ENCODE results near the gene RUNX1. TPM values are rescaled to one million over a fixed set of nuclear protein-coding genes. Genes with fewer than 3 reads are reported as not detected.
A peak's percentile ranks its signal among the peaks of the same experiment; 100 is the strongest.

Gene RUNX1
- total RNA-seq, 1 donor from 2014 or later = 100 TPM

DNA sequence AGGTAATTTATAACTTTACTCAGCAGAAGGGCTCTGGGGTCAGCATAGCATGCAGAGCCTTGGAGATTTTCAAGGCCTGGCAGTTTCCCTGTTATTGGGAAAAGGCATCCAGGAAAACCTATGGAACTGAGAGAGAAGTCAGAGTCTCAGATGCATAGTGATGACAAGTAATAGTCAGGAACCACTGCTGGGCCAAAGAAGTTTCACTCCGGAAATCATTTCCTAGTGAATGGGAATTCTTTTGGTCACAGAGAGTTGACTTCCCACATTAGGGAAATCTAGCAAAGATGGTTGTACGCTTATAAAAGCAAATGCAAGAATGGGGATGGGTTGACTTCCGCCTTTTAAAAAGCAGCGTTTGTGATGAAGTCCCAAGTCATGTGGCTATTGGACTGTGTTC, 28.4 kb upstream of the RUNX1 start:
- no peak overlapping the region for H3K4me3 Mint-ChIP-seq
- DNase-seq = no peak
- intact Hi-C loops (cut with micrococcal nuclease) = no loop called here

DNA sequence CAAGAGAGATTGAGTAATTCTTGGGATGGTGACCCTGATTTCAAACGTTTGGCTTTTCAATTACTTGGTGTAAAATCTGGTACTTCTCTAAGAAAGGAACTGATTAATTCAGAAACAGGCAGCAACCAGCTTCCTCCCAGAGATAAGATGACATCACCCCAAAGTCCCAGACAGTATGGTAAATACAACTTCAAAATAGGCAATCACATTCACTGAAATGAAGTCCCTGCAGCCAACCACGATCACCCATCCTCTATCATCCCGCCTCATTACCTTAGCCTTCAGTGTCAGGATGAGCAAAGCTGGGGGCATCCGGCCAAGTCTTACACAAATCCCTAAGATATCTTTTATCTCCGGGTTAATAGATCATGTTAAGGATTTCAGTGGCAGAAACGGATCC, 26.4 kb upstream of the RUNX1 start:
- DNase-seq = no peak

More for the DNA sequence above, 28.4 kb upstream of the RUNX1 start:
- Mint-ChIP-seq H3K27ac (no peak overlapping the region), H3K4me1 (peaks cover 14% of the 10 kb centered on the region), H3K36me3 (ENCODE audit: low read depth) (peaks cover 2% of the 10 kb centered on the region), H3K27me3 (no peaks in the 10 kb centered on the region), H3K9me3 (peaks cover 30% of the 10 kb centered on the region)

DNA sequence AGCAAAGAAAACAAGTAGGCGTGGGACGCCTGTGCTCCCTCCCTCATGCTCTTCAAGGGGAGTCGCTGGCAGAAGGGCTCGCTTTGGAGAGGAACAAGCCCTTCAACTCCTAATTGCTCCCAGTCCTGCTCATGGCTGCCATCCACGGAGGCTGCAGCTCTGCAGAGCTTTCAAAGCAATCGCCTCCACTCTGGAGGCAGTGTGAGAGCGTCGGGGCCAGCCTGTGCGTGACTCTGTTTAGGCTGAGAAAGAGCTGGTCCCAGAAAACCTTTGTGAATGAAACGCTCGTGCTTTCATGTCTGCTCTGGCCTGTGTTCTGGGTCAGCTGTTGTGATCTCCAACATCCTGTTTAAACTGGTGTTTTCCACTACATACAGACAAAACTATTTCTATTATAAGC, 23.9 kb upstream of the RUNX1 start:
- no peak overlapping the region for H3K4me3 Mint-ChIP-seq
- no peak overlapping the region for H3K27ac Mint-ChIP-seq
- intact Hi-C loops (cut with micrococcal nuclease) = no loop called here
- H3K4me1 Mint-ChIP-seq = peaks cover 13% of the 10 kb centered on the region
- H3K36me3 Mint-ChIP-seq (ENCODE audit: low read depth) = peaks cover 2% of the 10 kb centered on the region
- DNase-seq = no peak
- no peaks in the 10 kb centered on the region for H3K27me3 Mint-ChIP-seq
- H3K9me3 Mint-ChIP-seq = peaks cover 21% of the 10 kb centered on the region

More for the DNA sequence above, 26.4 kb upstream of the RUNX1 start:
- intact Hi-C loops (cut with micrococcal nuclease) = no loop called here
- Mint-ChIP-seq H3K27ac (peak overlapping the region; percentile 11), H3K4me3 (no peak overlapping the region), H3K27me3 (no peaks in the 10 kb centered on the region), H3K9me3 (peaks cover 21% of the 10 kb centered on the region), H3K4me1 (peaks cover 17% of the 10 kb centered on the region), H3K36me3 (ENCODE audit: low read depth) (peaks cover 2% of the 10 kb centered on the region)

DNA sequence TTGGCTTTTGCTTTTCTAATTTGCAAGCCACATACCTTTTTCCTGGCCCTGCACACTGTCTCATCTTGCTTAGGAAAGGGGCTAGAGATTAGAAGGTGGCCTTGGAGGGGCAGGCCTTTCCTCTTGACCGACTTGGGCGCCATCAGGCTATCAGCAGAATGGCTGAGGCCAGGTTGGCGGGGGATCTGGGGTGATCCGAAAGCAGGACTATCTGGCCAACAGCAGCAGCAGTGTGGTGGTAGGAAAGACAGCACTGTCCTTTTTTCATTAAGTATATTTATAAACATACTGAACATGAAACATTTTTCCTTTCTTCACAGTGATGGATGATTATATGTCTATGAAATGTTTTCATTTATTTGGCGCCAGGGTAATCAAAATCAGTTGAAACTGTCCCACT, 23.5 kb upstream of the RUNX1 start:
- intact Hi-C loops (cut with micrococcal nuclease) = no loop called here
- no peak for DNase-seq
- H3K36me3 Mint-ChIP-seq (ENCODE audit: low read depth) = peaks cover 2% of the 10 kb centered on the region
- H3K4me3 Mint-ChIP-seq = no peak overlapping the region
- peaks cover 24% of the 10 kb centered on the region for H3K9me3 Mint-ChIP-seq
- no peaks in the 10 kb centered on the region for H3K27me3 Mint-ChIP-seq
- H3K4me1 Mint-ChIP-seq = peaks cover 9% of the 10 kb centered on the region
- H3K27ac Mint-ChIP-seq = no peak overlapping the region

DNA sequence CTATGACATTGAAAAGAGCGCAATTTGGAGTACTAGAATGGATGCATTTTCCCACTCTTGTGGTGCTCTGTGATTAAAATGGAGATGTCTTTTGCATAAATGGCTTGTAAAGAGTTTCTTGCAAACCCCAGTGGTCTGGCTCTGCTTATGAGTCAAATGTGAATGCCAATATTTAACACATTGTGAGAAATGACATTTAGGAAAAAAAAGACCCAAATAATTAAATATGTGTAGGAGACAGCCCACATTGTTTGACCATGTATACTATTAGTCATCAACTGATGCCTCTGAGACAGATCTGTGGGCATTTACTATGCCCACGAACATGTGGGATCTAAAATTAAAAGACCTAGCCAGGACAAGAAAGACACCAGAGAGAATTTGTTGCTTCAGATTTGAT, 22.2 kb upstream of the RUNX1 start:
- Mint-ChIP-seq H3K9me3 (peaks cover 26% of the 10 kb centered on the region), H3K4me1 (peaks cover 9% of the 10 kb centered on the region), H3K4me3 (no peak overlapping the region), H3K27me3 (no peaks in the 10 kb centered on the region), H3K27ac (no peak overlapping the region), H3K36me3 (ENCODE audit: low read depth) (peaks cover 2% of the 10 kb centered on the region)
- intact Hi-C loops (cut with micrococcal nuclease) = no loop called here
- DNase-seq = no peak

DNA sequence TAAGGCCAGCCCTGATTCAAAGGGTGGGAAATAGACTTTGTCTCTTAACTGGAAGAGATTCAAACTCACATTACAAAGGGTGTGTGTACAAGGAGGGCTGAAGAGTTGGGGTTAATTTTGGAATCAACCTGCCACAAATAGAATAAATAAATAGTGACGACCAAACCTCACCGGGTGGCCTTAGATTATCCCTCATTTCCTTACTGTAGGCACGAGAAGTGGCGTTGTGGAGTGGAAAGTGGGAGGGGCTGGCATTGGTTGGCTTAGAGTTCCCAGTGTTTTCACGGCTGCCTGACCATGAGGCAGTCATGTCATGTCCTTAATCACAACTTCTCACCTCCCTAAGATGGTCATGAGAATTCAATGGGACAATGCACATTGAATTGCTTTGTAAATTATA, 21.3 kb upstream of the RUNX1 start:
- Mint-ChIP-seq H3K27ac (no peak overlapping the region), H3K27me3 (no peaks in the 10 kb centered on the region), H3K9me3 (peaks cover 23% of the 10 kb centered on the region), H3K4me1 (peaks cover 7% of the 10 kb centered on the region), H3K4me3 (no peak overlapping the region), H3K36me3 (ENCODE audit: low read depth) (peaks cover 2% of the 10 kb centered on the region)
- DNase-seq = no peak
- intact Hi-C loops (cut with micrococcal nuclease) = no loop called here

DNA sequence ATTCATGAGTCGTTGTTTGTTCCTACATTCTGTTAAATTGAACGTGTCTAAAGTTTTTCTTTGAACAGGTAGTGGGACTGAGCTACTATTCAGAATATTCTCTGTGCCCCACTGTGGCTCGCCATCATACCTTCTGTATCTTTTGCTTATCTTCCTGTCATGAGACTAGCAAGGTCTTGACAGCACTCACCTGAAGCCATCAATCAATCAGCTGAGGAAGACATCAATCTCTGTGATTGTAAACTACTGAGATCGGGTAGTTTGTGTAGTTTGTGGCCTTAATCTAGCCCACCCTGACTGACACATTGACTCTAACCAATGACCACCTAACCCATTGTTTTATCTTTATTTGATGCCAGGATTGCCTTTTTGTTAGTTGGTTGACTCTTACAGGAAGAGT, 17.7 kb upstream of the RUNX1 start:
- Mint-ChIP-seq H3K4me1 (peaks cover 11% of the 10 kb centered on the region), H3K27me3 (no peaks in the 10 kb centered on the region), H3K4me3 (no peak overlapping the region), H3K9me3 (peaks cover 10% of the 10 kb centered on the region), H3K27ac (no peak overlapping the region), H3K36me3 (ENCODE audit: low read depth) (no peaks in the 10 kb centered on the region)
- intact Hi-C loops (cut with micrococcal nuclease) = no loop called here
- no peak for DNase-seq

DNA sequence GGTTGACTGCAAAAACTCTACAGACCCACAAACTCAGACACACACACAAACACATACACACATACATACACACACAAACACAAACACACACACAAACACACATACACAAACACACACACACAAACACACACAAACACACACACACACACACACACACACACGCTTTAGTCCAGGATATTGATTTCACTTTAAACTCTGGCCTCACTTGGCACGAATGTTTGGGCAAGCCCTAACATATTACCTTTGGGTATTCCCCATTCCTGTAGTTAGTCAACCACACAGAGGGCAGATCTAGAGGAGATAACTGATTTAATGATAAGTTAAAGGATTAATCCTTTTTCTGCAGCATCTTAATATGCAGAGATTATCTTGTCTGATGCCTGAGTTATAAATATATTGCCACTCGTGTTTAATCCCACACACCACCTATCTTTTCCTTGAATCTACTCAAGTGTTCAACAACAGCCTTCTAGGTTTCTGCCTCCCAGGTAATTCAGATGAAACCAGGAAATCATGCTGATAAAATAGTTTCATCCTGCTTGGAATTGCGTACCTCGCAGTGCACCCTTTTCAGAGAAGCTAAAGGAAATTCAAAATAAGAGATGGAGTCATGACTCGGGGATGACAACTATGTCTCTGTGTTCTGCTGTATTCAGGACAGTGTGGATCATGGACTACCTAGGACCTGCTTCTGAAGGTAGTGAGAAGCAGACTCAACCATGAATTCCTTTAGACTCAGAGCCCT, 14.5 kb upstream of the RUNX1 start:
- H3K36me3 Mint-ChIP-seq (ENCODE audit: low read depth) = no peaks in the 10 kb centered on the region
- peaks cover 10% of the 10 kb centered on the region for H3K9me3 Mint-ChIP-seq
- intact Hi-C loops (cut with micrococcal nuclease) = no loop called here
- H3K27me3 Mint-ChIP-seq = no peaks in the 10 kb centered on the region
- peak; percentile 51 for DNase-seq
- no peak overlapping the region for H3K4me3 Mint-ChIP-seq
- H3K27ac Mint-ChIP-seq = peak overlapping the region; percentile 4
- peaks cover 19% of the 10 kb centered on the region for H3K4me1 Mint-ChIP-seq

DNA sequence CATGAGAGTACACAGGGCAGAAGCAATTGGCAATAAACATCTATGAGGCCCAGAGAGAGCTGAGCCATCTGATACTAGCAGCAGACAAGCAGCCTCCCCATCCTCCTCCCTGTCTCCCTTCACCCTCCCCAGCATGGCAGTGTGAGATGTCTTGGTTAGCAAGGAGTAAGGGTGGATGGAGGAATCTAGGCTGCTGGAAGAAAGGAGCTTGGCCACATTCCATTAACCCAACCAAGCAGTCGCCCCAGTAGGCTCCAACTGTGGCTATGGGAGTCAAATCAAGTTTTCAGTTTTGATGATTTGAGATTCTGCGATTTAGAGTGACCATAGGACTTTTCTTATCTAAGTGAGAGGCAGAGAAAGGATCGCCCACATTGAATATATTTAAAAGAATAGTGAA, 12.9 kb upstream of the RUNX1 start:
- Mint-ChIP-seq H3K27ac (no peak overlapping the region), H3K9me3 (peaks cover 12% of the 10 kb centered on the region), H3K4me3 (no peak overlapping the region), H3K4me1 (peaks cover 24% of the 10 kb centered on the region), H3K27me3 (peaks cover 1% of the 10 kb centered on the region), H3K36me3 (ENCODE audit: low read depth) (no peaks in the 10 kb centered on the region)
- intact Hi-C loops (cut with micrococcal nuclease) = no loop called here
- DNase-seq = no peak

DNA sequence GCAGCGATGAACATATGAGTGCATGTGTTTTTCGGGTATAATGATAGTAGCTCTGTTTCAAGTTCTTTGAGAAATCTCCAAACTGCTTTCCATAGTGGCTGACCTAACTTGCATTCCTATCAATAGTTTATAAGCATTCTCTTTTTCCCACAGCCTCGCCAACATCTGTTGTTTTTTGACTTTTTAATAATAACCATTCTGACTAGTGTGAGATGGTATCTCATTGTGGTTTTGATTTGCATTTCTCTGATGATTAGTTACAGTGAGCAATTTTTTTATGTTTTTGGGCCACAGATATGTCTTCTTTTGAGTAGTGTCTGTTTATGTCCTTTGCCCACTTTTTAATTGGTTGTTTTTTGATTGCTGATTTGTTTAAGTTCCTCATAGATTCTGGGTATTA, 10.6 kb upstream of the RUNX1 start:
- peaks cover 1% of the 10 kb centered on the region for H3K27me3 Mint-ChIP-seq
- no peak overlapping the region for H3K4me3 Mint-ChIP-seq
- intact Hi-C loops (cut with micrococcal nuclease) = no loop called here
- no peak for DNase-seq
- H3K4me1 Mint-ChIP-seq = peaks cover 24% of the 10 kb centered on the region
- H3K27ac Mint-ChIP-seq = no peak overlapping the region
- H3K9me3 Mint-ChIP-seq = peaks cover 4% of the 10 kb centered on the region
- no peaks in the 10 kb centered on the region for H3K36me3 Mint-ChIP-seq (ENCODE audit: low read depth)

DNA sequence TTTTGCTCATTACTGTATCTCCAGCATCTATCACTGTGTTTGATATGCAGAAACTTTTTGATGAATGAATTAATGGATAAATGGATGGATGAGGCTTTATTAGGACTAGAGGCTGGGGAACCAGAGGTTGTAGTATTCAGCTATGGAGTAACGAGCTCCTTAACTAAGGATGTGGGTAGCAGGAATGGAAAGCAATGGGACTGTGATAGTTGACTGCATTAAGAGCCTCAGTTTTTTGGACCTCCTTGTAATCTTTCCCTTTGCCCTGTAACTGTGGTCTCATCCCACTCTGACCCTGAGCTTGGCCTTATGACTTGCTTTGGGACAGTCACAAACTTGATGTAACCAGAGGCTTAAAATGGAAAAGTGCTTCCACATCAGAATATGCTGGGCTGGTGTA, 9.0 kb upstream of the RUNX1 start:
- Mint-ChIP-seq H3K27ac (no peak overlapping the region), H3K4me1 (peaks cover 20% of the 10 kb centered on the region), H3K4me3 (no peak overlapping the region), H3K27me3 (peaks cover 3% of the 10 kb centered on the region), H3K9me3 (peaks cover 4% of the 10 kb centered on the region), H3K36me3 (ENCODE audit: low read depth) (no peaks in the 10 kb centered on the region)
- intact Hi-C loops (cut with micrococcal nuclease) = no loop called here
- no peak for DNase-seq

DNA sequence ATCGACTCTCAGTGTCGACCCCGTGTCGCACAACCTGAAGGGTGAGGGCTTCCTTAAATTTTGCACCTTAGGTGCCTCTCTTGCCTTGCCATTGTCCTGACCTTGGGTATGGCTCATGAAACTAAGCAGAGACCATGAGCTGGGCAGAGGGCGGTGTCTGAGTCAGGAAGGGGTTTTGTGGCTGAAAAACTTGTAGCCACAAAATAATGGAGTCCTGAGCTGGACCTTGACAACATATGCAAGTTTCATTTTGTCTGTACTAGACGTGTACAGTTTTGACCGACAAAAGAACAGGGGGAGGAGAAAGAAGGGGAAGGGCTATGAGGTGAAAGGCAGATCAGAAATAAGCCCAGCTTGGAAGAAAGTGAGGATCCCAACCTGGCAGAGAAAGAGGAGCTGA, 8.3 kb upstream of the RUNX1 start:
- DNase-seq = no peak
- Mint-ChIP-seq H3K4me1 (peaks cover 24% of the 10 kb centered on the region), H3K27ac (no peak overlapping the region), H3K4me3 (peak overlapping the region; percentile 29), H3K27me3 (peaks cover 3% of the 10 kb centered on the region), H3K9me3 (peaks cover 4% of the 10 kb centered on the region), H3K36me3 (ENCODE audit: low read depth) (no peaks in the 10 kb centered on the region)
- intact Hi-C loops (cut with micrococcal nuclease) = no loop called here

DNA sequence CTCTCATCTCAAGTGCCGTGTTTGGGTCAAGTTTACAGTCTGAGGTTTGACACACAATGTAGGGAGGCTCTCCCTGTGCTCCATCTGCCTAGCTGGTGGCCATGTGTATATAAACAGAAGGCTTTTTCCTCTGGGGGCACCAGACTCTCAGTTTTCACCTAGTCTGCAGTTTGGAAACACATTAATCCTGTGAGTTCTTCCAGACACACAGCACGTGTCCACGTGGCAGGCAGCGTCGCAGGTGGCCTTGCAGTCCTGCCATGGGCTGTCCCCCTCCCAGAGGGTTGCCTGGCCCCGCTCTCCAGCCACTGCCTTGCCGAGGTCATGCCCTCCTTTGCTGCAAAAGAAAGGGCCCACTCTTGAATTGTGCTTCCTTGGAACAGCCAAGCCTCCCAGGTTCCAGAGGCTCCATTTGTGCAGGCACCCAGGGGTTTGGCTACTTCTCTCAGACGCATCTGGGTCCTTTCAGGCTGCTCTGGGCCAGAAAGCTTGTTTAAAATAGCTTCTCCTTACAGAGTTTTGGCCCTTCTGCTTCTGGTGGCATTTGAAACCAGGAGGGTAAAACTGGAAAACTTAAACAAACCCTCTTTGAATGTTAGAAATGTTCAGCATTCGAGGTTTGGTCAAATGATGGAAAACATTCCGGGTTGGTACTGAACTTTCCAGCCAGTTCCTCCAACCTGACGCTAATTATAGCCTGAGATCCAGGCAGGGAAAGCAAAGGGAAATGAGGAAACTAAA, 4.4 kb upstream of the RUNX1 start:
- H3K27ac Mint-ChIP-seq = no peak overlapping the region
- peaks cover 5% of the 10 kb centered on the region for H3K27me3 Mint-ChIP-seq
- DNase-seq = peak; percentile 55
- peaks cover 5% of the 10 kb centered on the region for H3K36me3 Mint-ChIP-seq (ENCODE audit: low read depth)
- intact Hi-C loops (cut with micrococcal nuclease) = no loop called here
- H3K4me1 Mint-ChIP-seq = peaks cover 43% of the 10 kb centered on the region
- peaks cover 4% of the 10 kb centered on the region for H3K9me3 Mint-ChIP-seq
- H3K4me3 Mint-ChIP-seq = no peak overlapping the region

DNA sequence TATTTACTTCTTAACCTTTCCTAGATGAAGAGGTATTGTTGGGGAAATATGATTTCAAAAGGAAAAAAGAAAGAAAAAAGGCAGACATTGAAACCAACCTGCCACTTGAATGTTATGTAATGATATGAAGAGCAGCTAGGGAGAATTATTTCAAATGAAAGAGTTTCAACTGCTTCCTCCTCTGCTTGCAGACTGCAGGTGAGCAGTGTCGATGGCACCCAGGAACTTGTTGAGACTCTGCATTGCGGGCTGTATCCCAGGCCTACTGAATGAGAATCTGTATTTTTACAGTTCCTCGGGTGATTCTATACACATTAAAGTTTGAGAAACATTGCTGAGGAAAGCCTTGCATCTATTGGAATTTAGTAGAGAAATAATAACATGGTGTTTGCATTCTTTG, 3.7 kb upstream of the RUNX1 start:
- Mint-ChIP-seq H3K27ac (no peak overlapping the region), H3K4me1 (peaks cover 47% of the 10 kb centered on the region), H3K9me3 (peaks cover 4% of the 10 kb centered on the region), H3K4me3 (no peak overlapping the region), H3K36me3 (ENCODE audit: low read depth) (peaks cover 6% of the 10 kb centered on the region), H3K27me3 (peaks cover 5% of the 10 kb centered on the region)
- intact Hi-C loops (cut with micrococcal nuclease) = no loop called here
- no peak for DNase-seq

All from activated CD4-positive, alpha-beta T cell treated with anti-CD3 and anti-CD28 coated beads, Interleukin-2, amount 10 ng/mL, durations not matched to agents 24 days and 14 days (primary cell).